Femur (tissue), 1 donor: ENCODE measurements around the gene SLC6A6.

Experiments
- DNase-seq: peaks from one replicate; pipeline ENCODE4 v3.0.0-alpha.2; 2017

SLC6A6 gene

DNA sequence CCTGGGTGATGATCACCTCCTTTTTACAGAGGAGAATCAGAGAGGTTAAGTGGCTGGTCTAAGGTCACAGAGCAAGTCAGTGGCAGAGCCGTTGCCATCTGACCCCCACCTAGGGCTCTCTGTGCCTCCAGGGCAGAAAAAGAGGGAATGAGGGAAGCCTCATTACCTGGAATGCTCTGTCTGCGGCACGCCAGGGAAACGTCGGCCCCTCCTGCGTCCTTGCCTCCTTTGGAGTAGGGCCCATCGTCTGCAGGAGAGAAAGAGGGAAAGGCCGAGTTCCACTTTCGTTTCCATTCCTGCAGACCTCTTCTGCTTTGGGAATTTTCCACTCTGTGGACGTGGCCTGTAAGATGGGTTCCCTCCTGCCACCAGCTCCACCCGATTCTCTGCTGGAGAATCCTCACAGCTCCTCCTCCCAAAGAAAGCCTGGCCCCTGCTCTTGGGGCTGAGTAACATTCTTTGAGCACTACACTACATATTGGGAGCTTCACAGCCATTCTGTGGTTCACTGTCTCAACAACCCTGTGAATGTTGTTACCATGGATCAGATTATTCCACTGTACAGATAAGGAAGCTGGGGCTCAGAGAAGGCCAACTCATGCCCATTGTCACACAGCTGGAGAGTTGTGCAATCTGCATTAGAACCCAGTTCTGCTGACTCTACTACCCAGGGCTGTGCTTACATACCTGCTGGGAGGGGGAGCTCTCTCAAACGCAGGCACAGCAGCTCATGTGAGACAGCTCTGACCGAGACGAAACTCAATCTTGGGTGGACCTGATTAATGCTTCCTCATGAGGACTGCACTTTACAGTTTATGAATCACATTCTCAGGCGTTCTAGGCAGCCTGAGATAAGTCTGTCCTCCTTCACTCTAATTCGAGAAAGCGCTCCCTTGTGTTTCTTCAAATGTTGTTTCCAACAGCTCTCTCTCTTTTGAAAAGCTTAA, 123.6 kb downstream of the SLC6A6 start:
- peak; percentile 55 for DNase-seq

- DNase-seq: no peak
Measured at GRCh38 chr3:14528081-14528480, 125.7 kb downstream of the SLC6A6 start.

DNA sequence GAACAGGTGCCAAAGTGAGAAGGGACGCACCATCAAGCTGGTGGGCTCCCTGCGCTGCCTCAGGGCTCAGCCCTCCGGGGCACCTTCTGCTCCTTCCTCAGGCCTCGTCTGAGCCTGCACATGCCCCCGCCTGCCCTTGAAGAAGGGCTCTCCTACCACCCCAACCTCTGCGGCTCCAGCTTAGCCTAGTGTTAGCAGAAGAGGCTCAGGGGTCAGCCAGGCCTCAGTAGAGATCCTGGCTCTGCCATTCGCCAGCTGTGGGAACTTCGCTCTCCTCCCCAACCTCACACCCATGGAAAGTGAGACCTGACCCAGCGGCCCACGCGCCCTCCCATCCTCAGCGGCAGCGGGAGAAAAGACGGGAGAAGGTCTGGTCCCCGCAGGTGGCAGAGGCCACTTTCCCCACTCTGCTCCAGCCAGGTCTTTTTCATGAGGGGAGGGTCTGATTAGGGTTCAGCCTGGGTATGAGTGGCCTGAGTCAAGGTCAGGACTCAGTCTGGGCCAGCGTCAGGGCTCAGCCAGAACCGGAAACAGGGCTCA, 129.5 kb downstream of the SLC6A6 start:
- DNase-seq: no peak

GRCh38 chr3:14532691-14533456, 130.5 kb downstream of the SLC6A6 start:
- no peak for DNase-seq

GRCh38 chr3:14533457-14533958, 131.1 kb downstream of the SLC6A6 start:
- DNase-seq: no peak

DNA sequence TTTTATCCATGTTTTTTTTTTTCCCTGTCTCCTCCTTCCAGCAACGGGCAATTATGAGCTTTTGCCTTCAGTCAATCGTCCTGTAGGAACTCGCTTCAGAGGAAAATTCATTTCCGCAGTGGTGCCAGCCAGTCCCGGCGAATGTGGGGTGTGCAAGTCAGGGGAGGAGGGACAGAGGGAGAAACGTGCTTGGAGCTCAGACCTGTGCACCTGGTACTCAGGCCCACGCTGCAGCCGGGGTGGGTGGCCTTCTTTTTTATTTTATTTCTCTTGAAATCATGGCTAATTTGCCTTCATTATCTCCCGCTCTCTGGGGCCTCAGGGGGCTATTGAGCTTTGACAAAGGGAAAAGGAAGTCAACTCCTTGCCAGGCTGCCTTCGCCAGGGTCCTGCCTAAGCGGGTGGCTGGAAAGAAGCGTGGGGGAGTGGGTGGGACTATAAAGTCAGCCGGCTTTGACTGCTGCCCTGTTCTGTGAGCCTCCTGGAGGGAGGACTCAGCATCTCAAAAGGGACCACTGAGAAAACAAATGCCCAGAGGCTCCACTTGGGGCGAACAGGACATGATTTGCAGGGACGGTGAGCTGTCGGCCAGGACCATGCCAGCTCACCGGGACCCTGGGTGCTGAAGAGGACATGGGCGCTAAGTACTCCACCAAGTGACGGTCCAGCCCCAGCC, 132.2 kb downstream of the SLC6A6 start:
- DNase-seq: peak; percentile 51

- no peak for DNase-seq
Measured at GRCh38 chr3:14535616-14536015, 133.2 kb downstream of the SLC6A6 start.

DNA sequence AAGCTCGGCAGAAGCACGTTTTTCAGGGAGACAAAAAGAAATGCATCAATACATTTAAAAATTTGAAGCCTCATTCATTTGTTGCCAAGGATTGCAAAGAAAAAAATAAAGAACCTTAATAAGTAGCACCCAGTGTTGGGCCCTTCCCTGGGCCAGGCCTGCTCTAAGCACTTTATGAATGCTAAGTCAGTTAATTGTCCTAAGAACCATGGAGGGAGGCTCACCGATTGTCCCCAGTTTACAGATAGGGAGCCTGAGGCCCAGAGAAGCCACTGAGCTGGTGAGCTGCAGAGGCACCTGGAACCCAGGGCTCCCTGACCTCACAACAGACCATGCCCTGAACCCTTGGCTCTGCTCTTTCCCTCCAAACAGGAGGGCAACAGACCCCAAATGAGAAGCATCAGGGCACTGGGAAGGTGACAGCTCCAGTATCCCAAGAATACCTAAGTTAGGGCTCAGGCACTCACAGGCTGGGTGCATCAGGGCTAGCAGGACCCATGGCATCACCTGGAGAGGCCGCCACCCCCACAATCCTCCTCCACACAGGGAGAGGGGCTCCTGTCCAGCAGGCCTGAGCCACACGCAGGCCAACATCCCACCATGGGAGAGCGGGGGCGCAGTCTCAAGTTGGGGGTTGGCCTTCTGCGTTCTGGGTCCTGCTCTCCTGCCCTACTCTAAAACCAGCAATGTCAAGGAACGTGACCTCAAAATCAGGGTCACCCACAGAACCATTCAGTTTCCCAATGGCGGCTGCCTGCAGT, 133.8 kb downstream of the SLC6A6 start:
- no peak for DNase-seq

GRCh38 chr3:14536837-14537589, 134.6 kb downstream of the SLC6A6 start:
- DNase-seq: no peak

- DNase-seq: no peak
Measured at GRCh38 chr3:14537590-14538450, 135.4 kb downstream of the SLC6A6 start.

- DNase-seq: no peak
Measured at GRCh38 chr3:14538451-14539088, 136.2 kb downstream of the SLC6A6 start.
